ENCODE results near the gene TMEM221. TPM values are rescaled to one million over a fixed set of nuclear protein-coding genes. Genes with fewer than 3 reads are reported as not detected.

TMEM221 gene
- total RNA-seq, 1 experiment from 2014 or later, result 3.4 TPM

DNA sequence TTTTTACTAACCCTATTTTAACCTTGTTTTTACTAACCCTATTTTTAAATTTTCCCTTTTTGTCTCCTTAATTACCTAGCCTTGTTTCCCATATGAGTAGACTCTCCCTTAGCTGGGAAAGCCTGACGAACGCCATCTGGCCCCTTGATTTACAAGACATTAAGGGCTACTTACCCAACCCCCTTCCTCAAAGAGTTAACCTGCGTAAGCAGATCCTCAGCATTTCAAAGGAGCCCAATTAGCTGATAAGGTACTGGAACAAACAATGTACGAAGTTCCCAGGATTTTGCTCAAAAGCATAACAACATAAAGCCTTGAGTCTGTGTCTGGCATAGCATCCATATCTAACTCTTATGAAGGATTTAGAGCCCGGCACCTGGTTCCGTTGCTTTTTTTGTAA is 33.3 kb downstream of the TMEM221 start:
- ChIA-PET POLR2A (no interaction called here), CTCF (no interaction called here)
- BruUV-seq (replicated peaks), result no TSS peak

DNA sequence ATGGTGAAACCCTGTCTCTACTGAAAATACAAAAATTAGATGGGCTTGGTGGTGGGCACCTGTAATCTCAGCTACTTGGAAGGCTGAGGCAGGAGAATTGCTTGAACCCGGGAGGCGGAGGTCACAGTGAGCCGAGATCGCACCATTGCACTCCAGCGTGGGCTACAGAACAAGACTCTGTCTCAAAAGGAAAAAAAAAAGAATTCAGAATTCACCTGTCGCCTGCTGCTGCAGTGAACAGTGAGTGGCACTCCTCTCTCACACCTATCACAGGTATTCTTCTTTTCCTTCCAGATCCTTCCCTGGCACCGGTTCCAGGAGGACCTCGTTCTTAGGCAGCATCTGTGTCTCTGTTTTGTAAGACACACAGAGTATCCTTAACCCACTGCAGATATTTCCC is 34.4 kb downstream of the TMEM221 start:
- RAD21 ChIA-PET (ENCODE audit: low non-redundant PET in 1 of 2, low total read pairs in 2 of 2, uncharacterized antibody in 2 of 2, unreplicated experiment in 2 of 2), result no interaction called here
- H3K27me3 ChIP-seq (ENCODE audit: insufficient read depth, low read length), result no peaks in the 10 kb centered on the region
- H2AFZ ChIP-seq (ENCODE audit: low read depth, low read length, poor library complexity, severe bottlenecking), result no peak overlapping the region
- TF ChIP-seq FOSL1 (IDR thresholded peaks at IDR 0.05; ENCODE audit: low read depth) (no peak), SRF (IDR thresholded peaks at IDR 0.05; ENCODE audit: low read depth) (no peak), ZNF274 (IDR thresholded peaks at IDR 0.05; ENCODE audit: low read depth, low read length) (no peak), EZH2 (IDR thresholded peaks at IDR 0.05) (no peak), RAD21 (IDR thresholded peaks at IDR 0.05; ENCODE audit: low read depth) (no peak), SP1 (IDR thresholded peaks at IDR 0.05; ENCODE audit: low read depth) (no peak), SIN3A (IDR thresholded peaks at IDR 0.05; ENCODE audit: low read depth) (no peak), ELF1 (IDR thresholded peaks at IDR 0.05; ENCODE audit: borderline replicate concordance, low read depth) (no peak)
- H3K9me2 ChIP-seq (ENCODE audit: insufficient read depth), result no peaks in the 10 kb centered on the region
- H3K79me2 ChIP-seq (ENCODE audit: insufficient read depth, low read length), result no peaks in the 10 kb centered on the region
- H3K36me3 ChIP-seq (ENCODE audit: control insufficient read depth in 1 of 2, insufficient read depth in 2 of 2, low read length in 2 of 2), result no peaks in the 10 kb centered on the region
- CTCF ChIA-PET, result no interaction called here
- DNase-seq (ENCODE audit: low read depth, low spot score) (no peak), ATAC-seq (no peak)
- no TSS peak for BruUV-seq (replicated peaks)
- no peak overlapping the region for H3K4me2 ChIP-seq (ENCODE audit: low read length)
- no peak overlapping the region for H3K4me3 ChIP-seq (replicated peaks in 1 of 2; ENCODE audit: low read depth in 1 of 2, low read length in 2 of 2)
- POLR2A ChIA-PET, result no interaction called here
- no peaks in the 10 kb centered on the region for H4K20me1 ChIP-seq (ENCODE audit: insufficient read depth)
- no peaks in the 10 kb centered on the region for H3K9me3 ChIP-seq (ENCODE audit: control insufficient read depth in 1 of 2, insufficient read depth in 1 of 2, low read depth in 1 of 2, low read length in 2 of 2)
- no peak overlapping the region for H3K9ac ChIP-seq (ENCODE audit: low read length)
- intact Hi-C loops (cut with micrococcal nuclease), result no loop called here
- peaks cover 5 to 11% of the 10 kb centered on the region in 2 experiments; a peak in 3 of 4 replicates for H3K4me1 ChIP-seq (ENCODE audit: control insufficient read depth in 1 of 2, insufficient read depth in 2 of 2, low read length in 2 of 2)
- H3K27ac ChIP-seq (ENCODE audit: low read depth, low read length), result no peak overlapping the region

More for the DNA sequence above, 33.3 kb downstream of the TMEM221 start:
- H3K4me1 ChIP-seq (ENCODE audit: control insufficient read depth in 1 of 2, insufficient read depth in 2 of 2, low read length in 2 of 2), result peaks cover 5 to 15% of the 10 kb centered on the region in 2 experiments; a peak in 3 of 4 replicates
- no peak for ATAC-seq
- H3K9ac ChIP-seq (ENCODE audit: low read length), result no peak overlapping the region
- no peak overlapping the region for H2AFZ ChIP-seq (ENCODE audit: low read depth, low read length, poor library complexity, severe bottlenecking)
- no peaks in the 10 kb centered on the region for H3K27me3 ChIP-seq (ENCODE audit: insufficient read depth, low read length)
- no peak overlapping the region for H3K27ac ChIP-seq (ENCODE audit: low read depth, low read length)
- no peaks in the 10 kb centered on the region for H3K9me3 ChIP-seq (ENCODE audit: control insufficient read depth in 1 of 2, insufficient read depth in 1 of 2, low read depth in 1 of 2, low read length in 2 of 2)
- intact Hi-C loops (cut with micrococcal nuclease), result no loop called here
- TF ChIP-seq SP1 (IDR thresholded peaks at IDR 0.05; ENCODE audit: low read depth) (no peak), POLR2AphosphoS5 (IDR thresholded peaks at IDR 0.05; ENCODE audit: low read depth, low read length) (no peak), SRF (IDR thresholded peaks at IDR 0.05; ENCODE audit: low read depth) (no peak), ELF1 (IDR thresholded peaks at IDR 0.05; ENCODE audit: borderline replicate concordance, low read depth) (no peak)
- TF ChIP-seq, protein P1, sequence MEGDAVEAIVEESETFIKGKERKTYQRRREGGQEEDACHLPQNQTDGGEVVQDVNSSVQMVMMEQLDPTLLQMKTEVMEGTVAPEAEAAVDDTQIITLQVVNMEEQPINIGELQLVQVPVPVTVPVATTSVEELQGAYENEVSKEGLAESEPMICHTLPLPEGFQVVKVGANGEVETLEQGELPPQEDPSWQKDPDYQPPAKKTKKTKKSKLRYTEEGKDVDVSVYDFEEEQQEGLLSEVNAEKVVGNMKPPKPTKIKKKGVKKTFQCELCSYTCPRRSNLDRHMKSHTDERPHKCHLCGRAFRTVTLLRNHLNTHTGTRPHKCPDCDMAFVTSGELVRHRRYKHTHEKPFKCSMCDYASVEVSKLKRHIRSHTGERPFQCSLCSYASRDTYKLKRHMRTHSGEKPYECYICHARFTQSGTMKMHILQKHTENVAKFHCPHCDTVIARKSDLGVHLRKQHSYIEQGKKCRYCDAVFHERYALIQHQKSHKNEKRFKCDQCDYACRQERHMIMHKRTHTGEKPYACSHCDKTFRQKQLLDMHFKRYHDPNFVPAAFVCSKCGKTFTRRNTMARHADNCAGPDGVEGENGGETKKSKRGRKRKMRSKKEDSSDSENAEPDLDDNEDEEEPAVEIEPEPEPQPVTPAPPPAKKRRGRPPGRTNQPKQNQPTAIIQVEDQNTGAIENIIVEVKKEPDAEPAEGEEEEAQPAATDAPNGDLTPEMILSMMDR (IDR thresholded peaks at IDR 0.05 in 2 of 3, conservative IDR thresholded peaks at IDR 0.05 in 1 of 3; ENCODE audit: borderline replicate concordance in 1 of 3, insufficient read depth in 1 of 3, low read depth in 2 of 3, low read length in 2 of 3), result no peak
- TF ChIP-seq, protein P2, sequence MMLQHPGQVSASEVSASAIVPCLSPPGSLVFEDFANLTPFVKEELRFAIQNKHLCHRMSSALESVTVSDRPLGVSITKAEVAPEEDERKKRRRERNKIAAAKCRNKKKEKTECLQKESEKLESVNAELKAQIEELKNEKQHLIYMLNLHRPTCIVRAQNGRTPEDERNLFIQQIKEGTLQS (IDR thresholded peaks at IDR 0.05), result no peak
- no peaks in the 10 kb centered on the region for H3K36me3 ChIP-seq (ENCODE audit: control insufficient read depth in 1 of 2, insufficient read depth in 2 of 2, low read length in 2 of 2)
- RAD21 ChIA-PET (ENCODE audit: low non-redundant PET in 1 of 2, low total read pairs in 2 of 2, uncharacterized antibody in 2 of 2, unreplicated experiment in 2 of 2), result no interaction called here
- no peaks in the 10 kb centered on the region for H4K20me1 ChIP-seq (ENCODE audit: insufficient read depth)
- H3K4me2 ChIP-seq (ENCODE audit: low read length), result no peak overlapping the region
- no peak for DNase-seq (ENCODE audit: low read depth, low spot score)
- peaks cover 1% of the 10 kb centered on the region; the same call in 1 of the 2 replicates for H3K79me2 ChIP-seq (ENCODE audit: insufficient read depth, low read length)
- no peaks in the 10 kb centered on the region for H3K9me2 ChIP-seq (ENCODE audit: insufficient read depth)
- H3K4me3 ChIP-seq (replicated peaks in 1 of 2; ENCODE audit: low read depth in 1 of 2, low read length in 2 of 2), result no peak overlapping the region
